ENCODE results near the gene MCTP1. TPM values are rescaled to one million over a fixed set of nuclear protein-coding genes. Genes with fewer than 3 reads are reported as not detected.

Gene MCTP1
- total RNA-seq, 2 donors from 2014 or later, result 13.4 to 16.1 TPM

GRCh38 chr5:94932259-94932658 lies 352.6 kb downstream of the MCTP1 start:
- intact Hi-C loops (cut with DNase I), result no loop called here
- no peak for DNase-seq
- ATAC-seq, result no peak

DNA sequence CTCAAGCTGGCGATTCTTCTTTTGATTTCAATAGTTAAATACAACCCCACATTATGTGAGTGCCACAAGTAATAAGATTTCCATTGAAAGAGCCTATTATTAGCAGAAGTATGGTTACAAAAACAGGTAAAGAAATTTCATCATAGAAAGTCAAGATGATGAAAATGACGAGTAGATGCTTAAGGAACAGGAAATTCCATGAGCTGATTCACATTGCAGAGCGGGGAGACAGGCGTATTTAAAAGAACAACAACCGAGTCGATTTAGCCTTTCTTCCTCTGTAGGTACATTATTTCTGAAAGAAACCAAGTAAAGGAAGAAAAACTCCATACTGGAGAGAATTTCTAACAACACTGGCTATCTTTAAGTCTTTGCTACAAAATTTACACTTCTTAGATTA lies 356.0 kb downstream of the MCTP1 start:
- intact Hi-C loops (cut with DNase I), result no loop called here
- ATAC-seq, result no peak
- no peak for DNase-seq

- no peak for ATAC-seq
- intact Hi-C loops (cut with DNase I), result no loop called here
Observed at GRCh38 chr5:94920570-94920969, 364.3 kb downstream of the MCTP1 start.

DNA sequence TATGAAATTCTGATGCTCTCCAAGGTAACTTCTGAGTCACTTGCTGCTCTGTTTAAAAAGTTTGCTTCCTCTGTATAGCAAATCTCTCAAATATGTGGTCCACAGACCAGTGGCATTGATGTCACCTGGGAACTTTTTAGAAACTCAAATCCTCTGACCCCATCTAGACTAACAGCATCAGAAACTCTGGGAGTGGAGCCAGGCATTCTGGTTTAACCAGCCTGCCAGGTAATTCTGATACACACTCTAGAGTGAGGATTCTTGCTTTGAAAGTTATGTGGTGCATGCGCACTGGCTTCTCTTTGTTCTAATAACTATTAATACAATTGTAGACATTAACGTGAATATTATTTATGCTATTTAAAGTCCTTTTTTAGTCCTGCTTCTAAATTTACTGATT lies 368.3 kb downstream of the MCTP1 start:
- ATAC-seq, result no peak
- DNase-seq, result no peak
- intact Hi-C loops (cut with DNase I), result no loop called here

More at GRCh38 chr5:94920570-94920969, 364.3 kb downstream of the MCTP1 start:
- no peak for DNase-seq

- intact Hi-C loops (cut with DNase I), result no loop called here
- ATAC-seq, result no peak
- DNase-seq, result no peak
Observed at GRCh38 chr5:94911276-94911675, 373.6 kb downstream of the MCTP1 start.

GRCh38 chr5:94910721-94911120 lies 374.2 kb downstream of the MCTP1 start:
- ATAC-seq (no peak), DNase-seq (no peak)
- intact Hi-C loops (cut with DNase I), result no loop called here

- DNase-seq, result no peak
- intact Hi-C loops (cut with DNase I), result no loop called here
- ATAC-seq, result no peak
Observed at GRCh38 chr5:94908889-94909480, 375.9 kb downstream of the MCTP1 start.

DNA sequence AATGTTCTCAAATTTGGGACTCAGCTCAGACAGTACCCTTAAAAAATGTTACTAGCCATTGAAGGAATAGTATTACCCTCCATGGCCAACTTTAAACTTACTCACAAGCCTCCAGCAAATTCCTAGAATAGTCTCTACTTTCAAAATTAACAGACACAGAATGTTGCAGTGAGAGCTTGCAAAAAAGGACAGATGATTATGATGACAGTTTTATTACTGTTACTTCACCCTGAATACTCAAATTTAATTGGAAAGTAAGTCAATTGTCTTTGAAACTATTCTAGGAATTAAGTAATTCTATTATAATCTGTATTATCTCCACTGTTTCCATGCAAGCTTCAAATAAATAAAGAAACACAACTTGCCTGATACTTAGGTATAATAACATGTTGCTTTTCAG lies 378.1 kb downstream of the MCTP1 start:
- ATAC-seq (no peak), DNase-seq (no peak)
- intact Hi-C loops (cut with DNase I), result no loop called here

GRCh38 chr5:94903726-94904125 lies 381.2 kb downstream of the MCTP1 start:
- intact Hi-C loops (cut with DNase I), result no loop called here

GRCh38 chr5:94901191-94901979 lies 383.5 kb downstream of the MCTP1 start:
- intact Hi-C loops (cut with DNase I), result no loop called here
- ATAC-seq, result peak in 1 of 2 donors; percentile 63

More at GRCh38 chr5:94903726-94904125, 381.2 kb downstream of the MCTP1 start:
- no peak for ATAC-seq
- DNase-seq, result no peak

DNA sequence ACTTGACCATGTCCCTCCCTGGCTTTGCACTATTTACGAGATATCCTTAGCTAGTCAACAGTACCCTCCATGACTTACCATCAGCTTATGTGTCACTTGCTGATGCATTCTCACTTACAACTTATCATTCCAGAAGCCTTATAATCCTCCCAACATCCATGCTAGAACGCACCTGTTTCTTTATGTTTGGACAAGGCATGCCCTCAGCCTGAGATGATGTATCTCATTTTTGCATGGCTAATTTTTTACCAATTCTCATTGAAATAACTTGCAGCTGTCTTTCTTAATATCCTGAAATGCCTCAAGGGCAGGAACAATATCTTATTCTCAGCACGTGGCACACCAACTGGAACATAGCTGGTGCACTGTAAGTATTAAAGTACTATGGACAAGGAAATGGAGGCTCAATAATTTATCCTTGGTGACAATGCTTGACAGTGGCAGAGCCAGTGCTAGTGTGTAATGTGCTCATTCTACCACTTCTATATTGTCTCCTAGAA lies 384.8 kb downstream of the MCTP1 start:
- ATAC-seq (no peak), DNase-seq (no peak)
- intact Hi-C loops (cut with DNase I), result no loop called here

More at GRCh38 chr5:94901191-94901979, 383.5 kb downstream of the MCTP1 start:
- no peak for DNase-seq

- intact Hi-C loops (cut with DNase I), result no loop called here
- ATAC-seq (no peak), DNase-seq (no peak)
Observed at GRCh38 chr5:94893412-94894135, 391.3 kb downstream of the MCTP1 start.

GRCh38 chr5:94891972-94892371 lies 392.9 kb downstream of the MCTP1 start:
- DNase-seq, result no peak
- ATAC-seq, result no peak
- intact Hi-C loops (cut with DNase I), result no loop called here

- no peak for DNase-seq
- intact Hi-C loops (cut with DNase I), result no loop called here
Observed at GRCh38 chr5:94891565-94891964, 393.3 kb downstream of the MCTP1 start.

GRCh38 chr5:94890907-94891306 lies 394.0 kb downstream of the MCTP1 start:
- intact Hi-C loops (cut with DNase I), result no loop called here
- ATAC-seq, result no peak
- no peak for DNase-seq

More at GRCh38 chr5:94891565-94891964, 393.3 kb downstream of the MCTP1 start:
- no peak for ATAC-seq

GRCh38 chr5:94888674-94889073 lies 396.2 kb downstream of the MCTP1 start:
- DNase-seq (no peak), ATAC-seq (no peak)
- intact Hi-C loops (cut with DNase I), result no loop called here

GRCh38 chr5:94885931-94886330 lies 399.0 kb downstream of the MCTP1 start:
- intact Hi-C loops (cut with DNase I), result no loop called here
- ATAC-seq (no peak), DNase-seq (no peak)

DNA sequence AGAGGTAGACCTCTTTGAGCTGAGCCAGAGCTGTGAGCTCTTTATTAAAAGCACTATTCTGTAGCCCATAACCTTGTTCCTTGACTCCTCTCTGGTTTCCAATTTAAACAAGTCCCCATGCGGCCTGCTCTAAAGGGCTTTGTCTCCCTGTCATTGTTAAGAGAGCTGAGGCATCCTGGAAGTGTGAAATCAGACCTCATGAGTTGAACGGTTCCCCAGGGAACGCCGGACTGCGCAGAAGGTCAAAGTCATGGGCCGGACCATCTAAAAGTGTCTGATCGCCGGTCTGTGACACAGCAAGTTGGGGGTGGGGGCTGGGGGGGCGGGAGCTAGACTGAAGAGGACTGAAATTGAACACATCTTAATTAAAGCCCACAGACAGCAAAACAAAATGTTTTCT lies 400.6 kb downstream of the MCTP1 start:
- intact Hi-C loops (cut with DNase I), result no loop called here
- ATAC-seq (peak; percentile 59 to 75), DNase-seq (peak; percentile 49)

DNA sequence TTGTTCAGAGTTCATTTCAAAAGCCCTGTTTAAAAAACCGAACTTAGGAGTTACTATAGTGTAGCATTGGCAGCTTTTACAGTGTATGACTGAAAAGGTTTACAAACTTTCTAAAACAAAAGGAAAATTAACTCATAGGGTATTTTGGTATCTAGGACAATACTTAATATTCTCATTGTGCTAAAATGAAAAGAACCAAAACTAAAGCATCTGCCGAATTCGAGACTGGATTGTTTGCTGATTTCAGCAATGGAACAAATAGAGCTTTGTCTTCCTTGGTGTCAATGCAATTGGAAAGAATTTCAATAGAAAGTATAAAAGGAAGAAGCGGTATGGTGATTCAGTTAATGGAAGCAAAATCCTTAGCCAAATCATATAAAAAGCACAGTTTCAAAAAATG lies 412.4 kb downstream of the MCTP1 start:
- no peak for ATAC-seq
- intact Hi-C loops (cut with DNase I), result no loop called here
- no peak for DNase-seq

Measured in left cardiac atrium (tissue), 4 donors.